OCI-LY7 (cell line): ENCODE measurements around the gene CCR5AS.

Experiments used
- CTCF ChIP-seq: fragments of 200-600 bp; sonication (generic); conservative IDR thresholded peaks from 2 replicates; pipeline ENCODE4 v1.5.1; 2014; ENCODE audit warnings: mild to moderate bottlenecking, antibody characterized with exemption, low read length, moderate library complexity, mixed read lengths
- EZH2phosphoT487 ChIP-seq: fragments of 200-600 bp; sonication (generic); IDR thresholded peaks from 2 replicates; pipeline ENCODE4 v1.6.1; 2018; ENCODE audit warnings: low read depth, borderline replicate concordance, mild to moderate bottlenecking, mixed run types, antibody characterized with exemption, low read length, moderate library complexity, mixed read lengths

GRCh38 chr3:46453526-46454208, 46.8 kb upstream of the CCR5AS start:
- TF ChIP-seq CTCF (no peak), EZH2phosphoT487 (no peak)
